K562 (cell line): ENCODE results near the gene CLDN14. TPM values are rescaled to one million over a fixed set of nuclear protein-coding genes. Genes with fewer than 3 reads are reported as not detected.

ENCODE experiments used
- ATAC-seq: fragments of 200-7000 bp; cut with Tn5 transposase; 3 replicates; pipeline ENCODE4 v1.9.1; 2020; ENCODE audit warnings: moderate library complexity
- BruUV-seq: library from RNA; stranded (reverse); fragments of 400-500 nt; replicated peaks from 2 replicates; lab custom pipeline; 2021; lab: Mats Ljungman, UMichigan
- CTCF ChIA-PET: fragments of 300-600 bp; formaldehyde crosslinking; extraction: SDS; loops from one replicate; lab custom pipeline; 2021; ENCODE audit warnings: low intra/inter-chr PET ratio; lab: Yijun Ruan, JAX
- POLR2A ChIA-PET: fragments of 300-600, 350-650 bp; sonication (Branson Sonifier 250); formaldehyde crosslinking; extraction: SDS; loops from one replicate; lab custom pipeline; 2021; ENCODE audit warnings: antibody characterized with exemption, inconsistent platforms; lab: Yijun Ruan, JAX
- DNase-seq, 4 experiments: peaks; one replicate each; pipeline versions ENCODE4 v3.0.0 to v3.0.0-alpha.2; 2011 to 2018; ENCODE audit warnings: low spot score in 3 of 4, mixed read lengths in 3 of 4; ENCODE audit errors: extremely low read depth in 1 of 4
- FAIRE-seq: peaks from 2 replicates; lab custom pipeline; 2011; peaks lifted over from hg19 to GRCh38; lab: Jason Lieb, UNC
- H2AFZ ChIP-seq: 2 replicates; pipeline ENCODE4 v1.6.0; 2011; ENCODE audit warnings: low read depth, low read length, control low read depth, inconsistent platforms
- H3K27ac ChIP-seq: fragments of 200-600 bp; 3 replicates; pipeline ENCODE4 v1.8.0; 2011; ENCODE audit warnings: low read depth, mild to moderate bottlenecking, control low read depth, inconsistent platforms, low read length, moderate library complexity, mixed read lengths; ENCODE audit errors: extremely low read depth
- H3K27me3 ChIP-seq, 2 experiments: fragments of 300-600 bp in 1 of 2; 2 replicates in 1 of 2; 3 replicates in 1 of 2; pipeline versions ENCODE4 v1.6.0 to v1.8.0; 2011; ENCODE audit warnings: inconsistent platforms in 2 of 2, low read length in 2 of 2, mild to moderate bottlenecking in 1 of 2, mixed read lengths in 1 of 2, moderate library complexity in 1 of 2; ENCODE audit not compliant: control insufficient read depth in 2 of 2, insufficient read depth in 2 of 2
- H3K36me3 ChIP-seq: fragments of 300-600 bp; 3 replicates; pipeline ENCODE4 v1.8.0; 2011; ENCODE audit warnings: mild to moderate bottlenecking, low read length, inconsistent platforms; ENCODE audit not compliant: control insufficient read depth, insufficient read depth
- H3K4me1 ChIP-seq, 2 experiments: fragments of 200-600 bp in 1 of 2; replicated peaks in 1 of 2; 2 replicates in 1 of 2; 3 replicates in 1 of 2; pipeline versions ENCODE4 v1.5.1 to v1.8.0; 2011; ENCODE audit warnings: inconsistent platforms in 2 of 2, low read length in 2 of 2, mild to moderate bottlenecking in 1 of 2, mixed read lengths in 1 of 2, moderate library complexity in 1 of 2; ENCODE audit not compliant: control insufficient read depth in 2 of 2, insufficient read depth in 2 of 2
- H3K4me2 ChIP-seq: 2 replicates; pipeline ENCODE4 v1.6.1; 2011; ENCODE audit warnings: low read length, control low read depth, inconsistent platforms, mixed read lengths; ENCODE audit not compliant: insufficient read depth
- H3K4me3 ChIP-seq: fragments of 200-600 bp; sonication (generic), shearing (Covaris generic); 2 replicates; pipeline ENCODE4 v1.5.1; 2016; ENCODE audit warnings: control low read depth, inconsistent platforms
- H3K79me2 ChIP-seq: fragments of 200-600 bp; 3 replicates; pipeline ENCODE4 v1.8.0; 2011; ENCODE audit warnings: low read length, inconsistent platforms; ENCODE audit not compliant: control insufficient read depth, insufficient read depth
- H3K9ac ChIP-seq, 2 experiments: 2 replicates each; pipeline versions ENCODE4 v1.6.0 to v1.6.1; 2011; ENCODE audit warnings: low read depth in 2 of 2, low read length in 2 of 2, control low read depth in 1 of 2, inconsistent platforms in 1 of 2, mild to moderate bottlenecking in 1 of 2, mixed read lengths in 1 of 2; ENCODE audit not compliant: insufficient read depth in 1 of 2
- H3K9me1 ChIP-seq: one replicate; pipeline ENCODE4 v1.6.0; 2011; ENCODE audit warnings: inconsistent platforms, mild to moderate bottlenecking, low read length, moderate library complexity; ENCODE audit not compliant: control insufficient read depth, insufficient read depth
- H3K9me3 ChIP-seq: replicated peaks from 2 replicates; pipeline ENCODE4 v1.5.1; 2011; ENCODE audit warnings: low read depth, low read length, inconsistent platforms; ENCODE audit not compliant: control insufficient read depth, insufficient read depth
- H4K20me1 ChIP-seq: replicated peaks from 2 replicates; pipeline ENCODE4 v1.6.1; 2011; ENCODE audit warnings: low read length, inconsistent platforms, mixed read lengths; ENCODE audit not compliant: control insufficient read depth, insufficient read depth
- BACH1 ChIP-seq: fragments of 200-800 bp; sonication (Bioruptor generic); IDR thresholded peaks from 2 replicates; pipeline ENCODE4 v1.6.1; 2016; ENCODE audit warnings: missing genetic modification characterization, missing compliant biosample characterization
- CCAR2 ChIP-seq: fragments of 200-400 bp; formaldehyde crosslinking; IDR thresholded peaks from 2 replicates; pipeline ENCODE4 v1.6.1; 2017; ENCODE audit warnings: mild to moderate bottlenecking, low read depth, low read length
- FOXA1 ChIP-seq: fragments of 450-650 bp; IDR thresholded peaks from 2 replicates; pipeline ENCODE4 v1.6.1; 2016; ENCODE audit warnings: mild to moderate bottlenecking, borderline replicate concordance
- HBP1 ChIP-seq: fragments of 450-650 bp; formaldehyde crosslinking; IDR thresholded peaks from 2 replicates; pipeline ENCODE4 v1.4.0; 2022; ENCODE audit warnings: missing genetic modification characterization
- MTF1 ChIP-seq: fragments of 250-450 bp; sonication (Bioruptor Pico); IDR thresholded peaks from 2 replicates; pipeline ENCODE4 v1.9.0; 2021; ENCODE audit warnings: moderate library complexity, mild to moderate bottlenecking, inconsistent platforms, borderline replicate concordance
- STAT6 ChIP-seq: sonication (generic); formaldehyde crosslinking; IDR thresholded peaks from 2 replicates; pipeline ENCODE4 v1.8.1; 2023; ENCODE audit warnings: mild to moderate bottlenecking, missing genetic modification reagents
- TGIF2 ChIP-seq: sonication (generic); formaldehyde crosslinking; IDR thresholded peaks from 2 replicates; pipeline ENCODE4 v1.8.1; 2022; ENCODE audit warnings: mild to moderate bottlenecking, missing genetic modification reagents, moderate library complexity
- ZNF592 ChIP-seq: fragments of 450-650 bp; IDR thresholded peaks from 2 replicates; pipeline ENCODE4 v1.6.1; 2017; ENCODE audit warnings: antibody characterized with exemption, mild to moderate bottlenecking
- ZNF639 ChIP-seq, 2 experiments: fragments of 200-800 bp in 1 of 2; sonication (Bioruptor generic) in 1 of 2; sonication (generic) in 1 of 2; formaldehyde crosslinking in 1 of 2; IDR thresholded peaks in 1 of 2; conservative IDR thresholded peaks in 1 of 2; 2 replicates each; pipeline versions ENCODE4 v1.5.0 to v1.6.1; 2016 to 2020; ENCODE audit warnings: missing compliant biosample characterization in 1 of 2, missing genetic modification characterization in 1 of 2, missing genetic modification reagents in 1 of 2
- ZNF717 ChIP-seq: fragments of 250-450 bp; sonication (Bioruptor Pico); IDR thresholded peaks from 2 replicates; pipeline ENCODE4 v1.5.0; 2021
- WGBS: fragments of 100-300 bp; shearing (Covaris generic); methylation state at CpG from one replicate; pipeline ENCODE4 v1.1.6; 2016; ENCODE audit warnings: low coverage, mixed read lengths; ENCODE audit not compliant: insufficient coverage; ENCODE audit errors: missing lambda C conversion rate; 5-methylcytosine and 5-hydroxymethylcytosine counted together
- in situ Hi-C: fragments of 300-500 bp; cut with MboI; formaldehyde crosslinking; loops from 4 replicates; pipeline ENCODE4 v1.15.0; 2018; ENCODE audit warnings: inconsistent platforms, mixed read lengths
- intact Hi-C: fragments of 100-400 bp; cut with micrococcal nuclease; formaldehyde crosslinking; loops from 2 replicates; pipeline ENCODE4 v1.14.2; 2022
- polyA plus RNA-seq, 8 experiments: library from polyadenylated mRNA; depleted of rRNA in 4 of 8; stranded (reverse) in 5 of 8; unstranded in 3 of 8; fragments of >200 nt; fragmentation: Nextera tagmentation in 2 of 8; fragmentation: Illumina TruSeq in 1 of 8; extraction: Ambion mirVana in 2 of 8; extraction: Trizol in 1 of 8; gene quantifications; 2 replicates each; pipeline versions ENCODE4 v1.2.1 to v1.2.3, GENCODE V29; 2011 to 2014; ENCODE audit warnings: inconsistent platforms in 1 of 8, missing spikeins in 1 of 8
- total RNA-seq, 7 experiments: library from RNA; depleted of rRNA in 6 of 7; stranded (reverse); fragments of >200 nt in 6 of 7; fragmentation: Illumina TruSeq in 2 of 7; extraction: Trizol in 2 of 7; gene quantifications; 2 replicates each; pipeline versions ENCODE4 v1.2.1 to v1.2.3, GENCODE V29; 2011 to 2021; ENCODE audit warnings: low replicate concordance in 1 of 7

CLDN14 gene
- total and polyA plus RNA-seq, 9 of the 15 experiments (the other 6 are each of a cell fraction or from before 2014, with no cell fraction given): not detected

- Histone ChIP-seq H3K27ac (no peak overlapping the region), H3K9me3 (no peaks in the 10 kb centered on the region), H3K9ac (no peak overlapping the region), H3K4me3 (no peak overlapping the region), H3K4me2 (no peak overlapping the region), H3K4me1 (no peaks in the 10 kb centered on the region), H2AFZ (no peak overlapping the region), H4K20me1 (no peaks in the 10 kb centered on the region), H3K27me3 (peaks cover 23 to 28% of the 10 kb centered on the region in 2 experiments), H3K9me1 (no peaks in the 10 kb centered on the region), H3K36me3 (no peaks in the 10 kb centered on the region), H3K79me2 (no peaks in the 10 kb centered on the region)
- no TSS peak for BruUV-seq
- ATAC-seq: no peak
- no peak for FAIRE-seq
- WGBS: 2% methylated on average over 5 of the region's 5 CpGs
- intact Hi-C loops (no loop called here), in situ Hi-C loops (no loop called here)
- CTCF ChIA-PET: no interaction called here
- no peak for DNase-seq
- POLR2A ChIA-PET: interaction anchor here (0.6 to 1.2 kb wide), 4 partner anchors 10 to 82 kb away, joined by 3 to 4 read pairs (median 3); no protein-coding TSS in a partner anchor
- TF ChIP-seq HBP1: no peak
- TF ChIP-seq CCAR2: no peak
- TF ChIP-seq ZNF639 (CRISPR knock-in tag; conservative IDR thresholded peaks at IDR 0.05 in 1 of 2, IDR thresholded peaks at IDR 0.05 in 1 of 2): no peak
- no peak for TF ChIP-seq TGIF2
- TF ChIP-seq ZNF717 (CRISPR knock-in tag): no peak
- no peak for TF ChIP-seq MTF1 (CRISPR knock-in tag)
- TF ChIP-seq FOXA1: no peak
- TF ChIP-seq ZNF592: no peak
- TF ChIP-seq BACH1 (tag): no peak
- TF ChIP-seq STAT6 (CRISPR knock-in tag): no peak
These were observed 31.7 kb upstream of the CLDN14 start for GRCh38 chr21:36511484-36512220.
